Uterus (tissue), 4 donors: ENCODE measurements around the gene RHOC. TPM values are rescaled to one million over a fixed set of nuclear protein-coding genes. Genes with fewer than 3 reads are reported as not detected.

Experiments
- DNase-seq, 2 donors: peaks; one replicate each; pipeline ENCODE4 v3.0.0-alpha.2; 2019 to 2020
- H3K27ac ChIP-seq, 2 donors: fragments of 200-600 bp; sonication (generic); 1 replicate in 1 of 2; 2 replicates in 1 of 2; pipeline ENCODE4 v1.5.1; 2016 to 2018
- H3K27me3 ChIP-seq, 2 donors: fragments of 200-600 bp; sonication (generic); one replicate each; pipeline ENCODE4 v1.5.1; 2018 to 2019; ENCODE audit warnings: control low read depth in 1 of 2
- H3K36me3 ChIP-seq, 2 donors: fragments of 200-600 bp; sonication (generic); one replicate each; pipeline ENCODE4 v1.5.1; 2019; ENCODE audit warnings: control low read depth in 1 of 2
- H3K4me1 ChIP-seq, 2 donors: fragments of 200-600 bp; sonication (generic); one replicate each; pipeline ENCODE4 v1.5.1; 2018 to 2019; ENCODE audit warnings: control low read depth in 1 of 2
- H3K4me3 ChIP-seq, 2 donors: fragments of 200-600 bp; sonication (generic); 1 replicate in 1 of 2; 2 replicates in 1 of 2; pipeline ENCODE4 v1.5.1; 2018 to 2019; ENCODE audit warnings: mild to moderate bottlenecking in 1 of 2
- H3K9me3 ChIP-seq, 2 donors: fragments of 200-600 bp; sonication (generic); one replicate each; pipeline ENCODE4 v1.5.1; 2019; ENCODE audit warnings: control low read depth in 1 of 2
- CTCF ChIP-seq, 4 experiments: fragments of 200-600 bp in 2 of 4; fragments of 450-650 bp in 2 of 4; sonication (generic) in 2 of 4; IDR thresholded peaks; one replicate each; pipeline ENCODE4 v1.5.1; 2016 to 2019; ENCODE audit warnings: antibody characterized with exemption in 4 of 4, mild to moderate bottlenecking in 2 of 4, moderate library complexity in 1 of 4
- POLR2A ChIP-seq, 2 donors: fragments of 450-650 bp; IDR thresholded peaks; one replicate each; pipeline ENCODE4 v1.6.1; 2016; ENCODE audit warnings: antibody characterized with exemption in 2 of 2, mild to moderate bottlenecking in 1 of 2, moderate library complexity in 1 of 2
- intact Hi-C: fragments of 100-400 bp; cut with DNase I; formaldehyde crosslinking; loops from one replicate; pipeline ENCODE4 v1.15.1; 2023; ENCODE audit warnings: low total_unique reads
- total RNA-seq, 4 donors: library from RNA; depleted of rRNA in 3 of 4; stranded (reverse); fragments of >200 nt in 3 of 4; gene quantifications; one replicate each; pipeline versions ENCODE4 v1.1.0 to v1.2.4, GENCODE V29; 2014 to 2023
- donor health status: DM: yes; HTN: yes; CAD: no.

RHOC gene
- total RNA-seq, 4 donors from 2014 or later = 176 to 314 (median 279) TPM

DNA sequence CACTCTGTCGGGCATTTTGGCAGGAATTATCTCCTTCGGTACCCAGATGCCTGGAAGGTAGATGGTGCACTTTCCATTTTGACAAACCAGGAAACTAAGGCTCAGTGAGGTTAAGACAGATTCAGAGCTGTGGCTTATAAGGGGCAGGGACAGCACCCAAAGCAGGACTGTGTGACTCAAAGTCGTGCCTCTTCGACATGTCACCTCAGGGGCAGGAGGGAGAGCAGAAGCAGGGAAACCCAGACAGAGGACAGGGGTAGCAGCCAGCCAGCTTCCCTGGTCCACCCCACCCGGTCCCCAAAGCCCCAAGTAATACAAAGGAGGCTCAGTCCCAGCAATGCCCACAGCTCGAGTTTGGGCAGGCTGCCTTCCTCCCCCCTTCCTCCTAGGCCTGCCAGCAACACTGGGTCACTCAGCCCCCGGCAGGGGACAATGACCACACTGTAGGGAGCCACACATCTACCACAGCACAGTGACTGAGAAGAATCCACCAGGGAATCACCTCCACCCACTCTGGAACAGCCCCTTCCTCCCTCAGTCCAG lies 2.5 kb downstream of the RHOC start:
- no peaks in the 10 kb centered on the region for H3K36me3 ChIP-seq
- H3K9me3 ChIP-seq = no peaks in the 10 kb centered on the region
- no peak for TF ChIP-seq POLR2A (IDR thresholded peaks at IDR 0.05)
- TF ChIP-seq CTCF (IDR thresholded peaks at IDR 0.05) = no peak
- H3K27me3 ChIP-seq = no peaks in the 10 kb centered on the region
- intact Hi-C loops = loop anchor here (10.0 kb wide), 1 partner anchor 90 kb away; the partner anchor contains the start of genes CAPZA1 and ST7L
- no peak for DNase-seq
- H3K4me3 ChIP-seq = peak overlapping the region; percentile 78 to 99
- H3K4me1 ChIP-seq = peaks cover 18 to 29% of the 10 kb centered on the region in 2 donors
- peak overlapping the region; percentile 97 for H3K27ac ChIP-seq

DNA sequence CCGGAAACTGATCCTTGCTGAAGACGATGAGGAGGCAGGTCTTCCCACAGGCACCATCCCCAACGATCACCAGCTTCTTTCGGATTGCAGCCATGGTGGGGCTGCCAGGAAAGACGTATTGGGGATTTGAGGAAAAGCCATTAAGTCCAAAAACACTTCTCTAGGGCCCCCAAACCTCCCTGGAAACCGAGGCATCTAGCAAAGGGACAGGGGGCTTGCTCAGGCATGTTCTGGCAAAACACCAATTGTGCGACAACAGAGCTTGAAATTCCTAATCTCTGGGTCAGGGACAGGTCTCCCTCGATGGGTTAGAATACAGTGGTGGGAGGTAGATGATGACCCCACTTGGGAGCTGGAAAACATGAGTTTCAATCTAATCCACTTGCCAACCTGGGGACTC lies 3.2 kb downstream of the RHOC start:
- peak overlapping the region; percentile 97 for H3K27ac ChIP-seq
- H3K27me3 ChIP-seq = no peaks in the 10 kb centered on the region
- no peak for DNase-seq
- no peaks in the 10 kb centered on the region for H3K9me3 ChIP-seq
- H3K4me3 ChIP-seq = no peak overlapping the region
- intact Hi-C loops = loop anchor here (10.0 kb wide), 1 partner anchor 89 kb away; the partner anchor contains the start of genes CAPZA1 and ST7L
- no peak for TF ChIP-seq CTCF (IDR thresholded peaks at IDR 0.05)
- TF ChIP-seq POLR2A (IDR thresholded peaks at IDR 0.05) = no peak
- H3K36me3 ChIP-seq = no peaks in the 10 kb centered on the region
- H3K4me1 ChIP-seq = peaks cover 26 to 37% of the 10 kb centered on the region in 2 donors

GRCh38 chr1:112702420-112703261 lies 4.3 kb downstream of the RHOC start:
- DNase-seq = peak in 1 of 2 donors; percentile 13

DNA sequence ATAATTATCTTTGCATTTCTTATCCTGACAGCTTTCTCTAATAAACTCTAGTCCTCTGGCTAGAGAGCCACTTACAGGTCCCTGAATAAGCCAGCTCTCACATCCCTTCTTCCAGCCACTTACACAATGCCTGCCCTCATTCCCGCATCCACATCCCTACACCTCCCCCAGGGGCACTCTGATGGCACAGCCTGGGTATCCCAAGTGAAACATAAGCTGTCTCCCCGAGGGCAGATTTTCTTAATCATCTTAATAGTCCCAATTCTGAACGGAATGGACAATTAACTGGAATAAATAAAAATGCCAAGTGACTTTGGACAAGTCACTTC lies 4.9 kb downstream of the RHOC start:
- no peaks in the 10 kb centered on the region for H3K9me3 ChIP-seq
- TF ChIP-seq POLR2A (IDR thresholded peaks at IDR 0.05) (no peak), CTCF (IDR thresholded peaks at IDR 0.05) (no peak)
- H3K27me3 ChIP-seq = no peaks in the 10 kb centered on the region
- H3K36me3 ChIP-seq = no peaks in the 10 kb centered on the region
- H3K27ac ChIP-seq = peak overlapping the region; percentile 97
- peaks cover 33 to 41% of the 10 kb centered on the region in 2 donors for H3K4me1 ChIP-seq
- no peak overlapping the region for H3K4me3 ChIP-seq
- intact Hi-C loops = loop anchor here (10.0 kb wide), 1 partner anchor 87 kb away; the partner anchor contains the start of genes CAPZA1 and ST7L
- no peak for DNase-seq

More at GRCh38 chr1:112702420-112703261, 4.3 kb downstream of the RHOC start:
- H3K9me3 ChIP-seq = no peaks in the 10 kb centered on the region
- H3K4me3 ChIP-seq = no peak overlapping the region
- no peaks in the 10 kb centered on the region for H3K36me3 ChIP-seq
- H3K27ac ChIP-seq = peak overlapping the region; percentile 97
- intact Hi-C loops = loop anchor here (10.0 kb wide), 1 partner anchor 88 kb away; the partner anchor contains the start of genes CAPZA1 and ST7L
- TF ChIP-seq POLR2A (IDR thresholded peaks at IDR 0.05) (no peak), CTCF (IDR thresholded peaks at IDR 0.05) (no peak)
- H3K27me3 ChIP-seq = no peaks in the 10 kb centered on the region
- peaks cover 33 to 41% of the 10 kb centered on the region in 2 donors for H3K4me1 ChIP-seq
